ENCODE data around the gene RASGRF1.

Gene RASGRF1

GRCh38 chr15:79094611-79095021 is 4.0 kb upstream of the RASGRF1 start:
- no peaks in the 10 kb centered on the region for H3K4me1 ChIP-seq (ENCODE audit: low read depth, poor library complexity, severe bottlenecking)
- no peaks in the 10 kb centered on the region for H3K79me2 ChIP-seq (ENCODE audit: insufficient read depth, low read depth)
- no peak overlapping the region for H3K4me3 ChIP-seq (IDR thresholded peaks at IDR 0.05; ENCODE audit: insufficient read depth, low read depth, low read length)
- no peak overlapping the region for H3K4me2 ChIP-seq
- H3K36me3 ChIP-seq (ENCODE audit: insufficient read depth): no peaks in the 10 kb centered on the region
- H3K9ac ChIP-seq: no peak overlapping the region
- H3K27ac ChIP-seq: no peak overlapping the region
- no peaks in the 10 kb centered on the region for H4K20me1 ChIP-seq (ENCODE audit: insufficient read depth)
- H3K27me3 ChIP-seq (ENCODE audit: insufficient read depth, low read depth): no peaks in the 10 kb centered on the region
- no peak overlapping the region for H2AFZ ChIP-seq (ENCODE audit: low read depth)
- no peak for TF ChIP-seq CTCF (conservative IDR thresholded peaks at IDR 0.05; ENCODE audit: low read depth, low read length)

- Histone ChIP-seq H2AFZ (ENCODE audit: low read depth) (no peak overlapping the region), H4K20me1 (ENCODE audit: insufficient read depth) (no peaks in the 10 kb centered on the region), H3K9ac (no peak overlapping the region), H3K27me3 (ENCODE audit: insufficient read depth, low read depth) (no peaks in the 10 kb centered on the region), H3K79me2 (ENCODE audit: insufficient read depth, low read depth) (no peaks in the 10 kb centered on the region), H3K4me3 (IDR thresholded peaks at IDR 0.05; ENCODE audit: insufficient read depth, low read depth, low read length) (no peak overlapping the region), H3K36me3 (ENCODE audit: insufficient read depth) (no peaks in the 10 kb centered on the region), H3K4me2 (no peak overlapping the region), H3K27ac (no peak overlapping the region), H3K4me1 (ENCODE audit: low read depth, poor library complexity, severe bottlenecking) (no peaks in the 10 kb centered on the region)
- no peak for TF ChIP-seq CTCF (conservative IDR thresholded peaks at IDR 0.05; ENCODE audit: low read depth, low read length)
Measured at GRCh38 chr15:79093352-79093935, 2.9 kb upstream of the RASGRF1 start.

GRCh38 chr15:79092382-79092781 is 1.8 kb upstream of the RASGRF1 start:
- no peaks in the 10 kb centered on the region for H3K4me1 ChIP-seq (ENCODE audit: low read depth, poor library complexity, severe bottlenecking)
- no peaks in the 10 kb centered on the region for H4K20me1 ChIP-seq (ENCODE audit: insufficient read depth)
- no peak overlapping the region for H2AFZ ChIP-seq (ENCODE audit: low read depth)
- no peak for TF ChIP-seq CTCF (conservative IDR thresholded peaks at IDR 0.05; ENCODE audit: low read depth, low read length)
- H3K4me3 ChIP-seq (IDR thresholded peaks at IDR 0.05; ENCODE audit: insufficient read depth, low read depth, low read length): no peak overlapping the region
- H3K27ac ChIP-seq: no peak overlapping the region
- H3K9ac ChIP-seq: no peak overlapping the region
- no peaks in the 10 kb centered on the region for H3K36me3 ChIP-seq (ENCODE audit: insufficient read depth)
- no peaks in the 10 kb centered on the region for H3K79me2 ChIP-seq (ENCODE audit: insufficient read depth, low read depth)
- H3K4me2 ChIP-seq: no peak overlapping the region
- no peaks in the 10 kb centered on the region for H3K27me3 ChIP-seq (ENCODE audit: insufficient read depth, low read depth)

- Histone ChIP-seq H3K4me1 (ENCODE audit: low read depth, poor library complexity, severe bottlenecking) (no peaks in the 10 kb centered on the region), H3K36me3 (ENCODE audit: insufficient read depth) (no peaks in the 10 kb centered on the region), H3K9ac (no peak overlapping the region), H3K79me2 (ENCODE audit: insufficient read depth, low read depth) (no peaks in the 10 kb centered on the region), H4K20me1 (ENCODE audit: insufficient read depth) (no peaks in the 10 kb centered on the region), H3K27me3 (ENCODE audit: insufficient read depth, low read depth) (no peaks in the 10 kb centered on the region), H2AFZ (ENCODE audit: low read depth) (no peak overlapping the region), H3K4me3 (IDR thresholded peaks at IDR 0.05; ENCODE audit: insufficient read depth, low read depth, low read length) (no peak overlapping the region), H3K4me2 (no peak overlapping the region), H3K27ac (no peak overlapping the region)
- no peak for TF ChIP-seq CTCF (conservative IDR thresholded peaks at IDR 0.05; ENCODE audit: low read depth, low read length)
Measured at GRCh38 chr15:79091204-79091867, 756 bp upstream of the RASGRF1 start.
